ENCODE measurements around the gene KDM8. TPM values are rescaled to one million over a fixed set of nuclear protein-coding genes. Genes with fewer than 3 reads are reported as not detected.

Gene KDM8
- total RNA-seq, 1 donor from 2014 or later = 4.3 TPM

DNA sequence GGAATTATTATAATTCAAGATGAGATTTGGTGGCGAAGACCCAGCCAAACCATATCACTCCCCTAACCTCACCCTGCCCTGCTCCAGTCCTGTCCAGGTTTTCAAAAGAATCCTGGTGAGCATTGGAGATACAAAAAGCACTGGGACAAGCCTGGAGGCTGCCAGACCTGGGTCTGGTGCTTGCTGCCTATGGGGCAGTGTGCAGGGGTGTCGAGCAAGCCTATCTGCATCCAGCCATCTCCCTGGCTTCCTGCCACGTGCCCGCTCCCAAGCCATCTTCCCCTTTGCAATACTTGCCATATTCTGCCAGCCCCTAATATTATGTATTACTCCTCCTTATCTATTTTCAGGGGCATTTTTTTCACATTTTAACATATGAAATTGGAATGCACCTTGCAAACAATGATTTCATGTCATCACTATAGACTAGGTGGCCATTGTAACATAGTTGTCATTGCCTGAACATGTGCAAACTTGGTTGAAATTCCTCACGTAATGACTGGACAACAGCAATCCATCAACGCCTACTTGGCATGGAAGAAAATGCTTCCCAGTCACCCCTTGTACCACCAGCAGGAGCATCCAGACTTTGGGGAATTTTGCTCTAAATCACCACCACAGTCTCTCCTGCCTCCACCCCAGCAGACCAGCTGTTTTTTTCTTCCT is 8.1 kb upstream of the KDM8 start:
- Histone ChIP-seq H4K20me1 (ENCODE audit: insufficient read depth, low read length) (no peaks in the 10 kb centered on the region), H3K36me3 (ENCODE audit: insufficient read depth, low read length) (no peaks in the 10 kb centered on the region), H3K4me3 (ENCODE audit: insufficient read depth, low read depth, low read length) (no peak overlapping the region), H3K9me3 (ENCODE audit: insufficient read depth, low read depth, low read length) (no peaks in the 10 kb centered on the region), H2AFZ (ENCODE audit: low read depth, low read length) (no peak overlapping the region), H3K27ac (ENCODE audit: low read depth, low read length) (no peak overlapping the region), H3K4me2 (ENCODE audit: low read length) (no peak overlapping the region), H3K4me1 (ENCODE audit: insufficient read depth, low read length) (no peaks in the 10 kb centered on the region), H3K27me3 (ENCODE audit: insufficient read depth, low read length) (peaks cover 10% of the 10 kb centered on the region), H3K9ac (ENCODE audit: low read length) (no peak overlapping the region), H3K79me2 (ENCODE audit: insufficient read depth, low read length) (no peaks in the 10 kb centered on the region)
- no peaks in the 10 kb centered on the region for H3K4me1 Mint-ChIP-seq (ENCODE audit: low read depth, unreplicated experiment)
- peaks cover 8% of the 10 kb centered on the region for H3K9me3 Mint-ChIP-seq (ENCODE audit: unreplicated experiment)
- no peak overlapping the region for H3K4me3 Mint-ChIP-seq (ENCODE audit: unreplicated experiment)
- FAIRE-seq (no peak), DNase-seq (ENCODE audit: low read depth) (no peak)
- H3K27ac Mint-ChIP-seq (ENCODE audit: unreplicated experiment) = no peak overlapping the region
- TF ChIP-seq CTCF (IDR thresholded peaks at IDR 0.05; ENCODE audit: insufficient read depth, low read depth, low read length) (no peak), EZH2 (IDR thresholded peaks at IDR 0.05; ENCODE audit: insufficient read depth, low read length) (no peak)
- peaks cover 2% of the 10 kb centered on the region for H3K36me3 Mint-ChIP-seq (ENCODE audit: low read depth, unreplicated experiment)
- peaks cover 33% of the 10 kb centered on the region for H3K27me3 Mint-ChIP-seq (ENCODE audit: low read depth, unreplicated experiment)

GRCh38 chr16:27195941-27196595 is 7.3 kb upstream of the KDM8 start:
- H3K27me3 ChIP-seq (ENCODE audit: insufficient read depth, low read length) = peaks cover 10% of the 10 kb centered on the region
- H3K36me3 ChIP-seq (ENCODE audit: insufficient read depth, low read length) = no peaks in the 10 kb centered on the region
- no peaks in the 10 kb centered on the region for H3K9me3 ChIP-seq (ENCODE audit: insufficient read depth, low read depth, low read length)
- no peaks in the 10 kb centered on the region for H3K4me1 ChIP-seq (ENCODE audit: insufficient read depth, low read length)
- no peaks in the 10 kb centered on the region for H4K20me1 ChIP-seq (ENCODE audit: insufficient read depth, low read length)
- FAIRE-seq = no peak
- Mint-ChIP-seq H3K36me3 (ENCODE audit: low read depth, unreplicated experiment) (peaks cover 2% of the 10 kb centered on the region), H3K27ac (ENCODE audit: unreplicated experiment) (no peak overlapping the region), H3K27me3 (ENCODE audit: low read depth, unreplicated experiment) (peaks cover 29% of the 10 kb centered on the region), H3K4me1 (ENCODE audit: low read depth, unreplicated experiment) (no peaks in the 10 kb centered on the region), H3K4me3 (ENCODE audit: unreplicated experiment) (no peak overlapping the region), H3K9me3 (ENCODE audit: unreplicated experiment) (peaks cover 8% of the 10 kb centered on the region)
- no peak for DNase-seq (ENCODE audit: low read depth)
- no peak overlapping the region for H3K9ac ChIP-seq (ENCODE audit: low read length)
- H3K4me3 ChIP-seq (ENCODE audit: insufficient read depth, low read depth, low read length) = no peak overlapping the region
- H2AFZ ChIP-seq (ENCODE audit: low read depth, low read length) = no peak overlapping the region
- TF ChIP-seq CTCF (IDR thresholded peaks at IDR 0.05; ENCODE audit: insufficient read depth, low read depth, low read length) (no peak), EZH2 (IDR thresholded peaks at IDR 0.05; ENCODE audit: insufficient read depth, low read length) (no peak)
- H3K27ac ChIP-seq (ENCODE audit: low read depth, low read length) = no peak overlapping the region
- H3K79me2 ChIP-seq (ENCODE audit: insufficient read depth, low read length) = no peaks in the 10 kb centered on the region
- no peak overlapping the region for H3K4me2 ChIP-seq (ENCODE audit: low read length)

DNA sequence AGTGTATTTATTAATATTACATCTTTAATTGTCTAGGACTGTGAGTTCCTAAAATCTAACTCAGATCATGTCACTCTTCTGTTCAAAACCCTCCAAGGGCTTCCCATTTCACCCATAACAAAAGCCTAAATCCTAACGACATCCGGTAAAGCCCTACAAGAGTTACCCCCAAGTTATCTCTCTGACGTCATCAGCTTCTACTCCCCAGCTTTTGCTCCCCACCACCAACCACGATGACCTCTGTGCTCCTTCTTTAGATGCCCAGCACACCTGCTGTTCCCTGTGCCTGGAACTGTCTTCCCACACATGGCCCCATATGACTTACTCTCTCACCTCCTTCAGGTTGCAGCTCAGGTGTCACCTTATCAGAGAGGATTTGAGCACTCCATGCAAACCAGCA is 6.3 kb upstream of the KDM8 start:
- Mint-ChIP-seq H3K27me3 (ENCODE audit: low read depth, unreplicated experiment) (peaks cover 29% of the 10 kb centered on the region), H3K36me3 (ENCODE audit: low read depth, unreplicated experiment) (peaks cover 2% of the 10 kb centered on the region), H3K27ac (ENCODE audit: unreplicated experiment) (no peak overlapping the region), H3K4me1 (ENCODE audit: low read depth, unreplicated experiment) (no peaks in the 10 kb centered on the region), H3K4me3 (ENCODE audit: unreplicated experiment) (no peak overlapping the region), H3K9me3 (ENCODE audit: unreplicated experiment) (peaks cover 8% of the 10 kb centered on the region)
- H3K79me2 ChIP-seq (ENCODE audit: insufficient read depth, low read length) = no peaks in the 10 kb centered on the region
- no peak for FAIRE-seq
- H3K4me3 ChIP-seq (ENCODE audit: insufficient read depth, low read depth, low read length) = no peak overlapping the region
- no peak overlapping the region for H2AFZ ChIP-seq (ENCODE audit: low read depth, low read length)
- H3K36me3 ChIP-seq (ENCODE audit: insufficient read depth, low read length) = no peaks in the 10 kb centered on the region
- H3K4me1 ChIP-seq (ENCODE audit: insufficient read depth, low read length) = no peaks in the 10 kb centered on the region
- no peak overlapping the region for H3K9ac ChIP-seq (ENCODE audit: low read length)
- no peak for DNase-seq (ENCODE audit: low read depth)
- TF ChIP-seq CTCF (IDR thresholded peaks at IDR 0.05; ENCODE audit: insufficient read depth, low read depth, low read length) = no peak
- no peak for TF ChIP-seq EZH2 (IDR thresholded peaks at IDR 0.05; ENCODE audit: insufficient read depth, low read length)
- H3K4me2 ChIP-seq (ENCODE audit: low read length) = no peak overlapping the region
- H3K27ac ChIP-seq (ENCODE audit: low read depth, low read length) = no peak overlapping the region
- H4K20me1 ChIP-seq (ENCODE audit: insufficient read depth, low read length) = no peaks in the 10 kb centered on the region
- peaks cover 10% of the 10 kb centered on the region for H3K27me3 ChIP-seq (ENCODE audit: insufficient read depth, low read length)
- no peaks in the 10 kb centered on the region for H3K9me3 ChIP-seq (ENCODE audit: insufficient read depth, low read depth, low read length)
